Measurements from ENCODE around the gene TIMM50. TPM values are rescaled to one million over a fixed set of nuclear protein-coding genes. Genes with fewer than 3 reads are reported as not detected.

TIMM50 gene
- 10 to 100 TPM; 50.1 to 67.2 (median 60.8) TPM for total RNA-seq
- 28.7 TPM for total RNA-seq (2013)

- 1% methylated on average over 60 of the region's 62 CpGs for WGBS (ENCODE audit: insufficient coverage)
- peak; percentile 96 to 97 for DNase-seq
- H3K27ac ChIP-seq (ENCODE audit: low read length), result peak within 1 kb of the TSS; percentile 77
- Mint-ChIP-seq H3K27ac (peak within 1 kb of the TSS; percentile 92 to 94), H3K27me3 (ENCODE audit: low read depth in 2 of 2) (no peaks in the 10 kb centered on the region), H3K9me3 (no peaks in the 10 kb centered on the region), H3K4me3 (peak within 1 kb of the TSS; percentile 93), H3K4me1 (peaks cover 20 to 22% of the 10 kb centered on the region in 2 donors), H3K36me3 (no peaks in the 10 kb centered on the region)
- H3K36me3 ChIP-seq (ENCODE audit: control insufficient read depth, insufficient read depth, low read length), result peaks cover 4% of the 10 kb centered on the region
- intact Hi-C loops (cut with micrococcal nuclease), result loop anchor here (1.0 to 5.0 kb wide), 2 partner anchors 35 to 83 kb away; partner anchors contain the start of gene SUPT5H
- H3K4me1 ChIP-seq (ENCODE audit: control insufficient read depth, insufficient read depth, low read length), result peaks cover 19% of the 10 kb centered on the region
- peak; percentile 98 to 99 (median 99) for ATAC-seq
- H3K4me3 ChIP-seq (ENCODE audit: low read length), result peak within 1 kb of the TSS; percentile 99
- TF ChIP-seq CTCF (IDR thresholded peaks at IDR 0.05), result no peak
- no peaks in the 10 kb centered on the region for H3K27me3 ChIP-seq (ENCODE audit: control insufficient read depth, insufficient read depth, low read length)
- no peaks in the 10 kb centered on the region for H3K9me3 ChIP-seq (ENCODE audit: control insufficient read depth, insufficient read depth, low read length)
Observed at GRCh38 chr19:39480337-39481228, at the start of gene TIMM50. TSS of gene TIMM50 (plus strand) at chr19:39480838. CDS start at chr19:39480854, 16 bp downstream.

- H3K36me3 Mint-ChIP-seq, result peaks cover 13% of the 10 kb centered on the region
- Histone ChIP-seq H3K4me3 (ENCODE audit: low read length) (no peak overlapping the region), H3K27me3 (ENCODE audit: control insufficient read depth, insufficient read depth, low read length) (no peaks in the 10 kb centered on the region), H3K36me3 (ENCODE audit: control insufficient read depth, insufficient read depth, low read length) (peaks cover 28% of the 10 kb centered on the region), H3K9me3 (ENCODE audit: control insufficient read depth, insufficient read depth, low read length) (no peaks in the 10 kb centered on the region), H3K4me1 (ENCODE audit: control insufficient read depth, insufficient read depth, low read length) (peaks cover 32% of the 10 kb centered on the region), H3K27ac (ENCODE audit: low read length) (no peak overlapping the region)
- intact Hi-C loops (cut with micrococcal nuclease), result no loop called here
- peaks cover 27 to 36% of the 10 kb centered on the region in 2 donors for H3K4me1 Mint-ChIP-seq
- DNase-seq (no peak), ATAC-seq (no peak)
- H3K9me3 Mint-ChIP-seq, result no peaks in the 10 kb centered on the region
- 93% methylated on average over 8 of the region's 8 CpGs for WGBS (ENCODE audit: insufficient coverage)
- peak overlapping the region in 1 of 2 donors; percentile 34 for H3K27ac Mint-ChIP-seq
- no peak overlapping the region for H3K4me3 Mint-ChIP-seq
- H3K27me3 Mint-ChIP-seq (ENCODE audit: low read depth in 2 of 2), result no peaks in the 10 kb centered on the region
- TF ChIP-seq CTCF (IDR thresholded peaks at IDR 0.05), result no peak
Observed at GRCh38 chr19:39432677-39433025, 48.0 kb upstream of the TIMM50 start.

DNA sequence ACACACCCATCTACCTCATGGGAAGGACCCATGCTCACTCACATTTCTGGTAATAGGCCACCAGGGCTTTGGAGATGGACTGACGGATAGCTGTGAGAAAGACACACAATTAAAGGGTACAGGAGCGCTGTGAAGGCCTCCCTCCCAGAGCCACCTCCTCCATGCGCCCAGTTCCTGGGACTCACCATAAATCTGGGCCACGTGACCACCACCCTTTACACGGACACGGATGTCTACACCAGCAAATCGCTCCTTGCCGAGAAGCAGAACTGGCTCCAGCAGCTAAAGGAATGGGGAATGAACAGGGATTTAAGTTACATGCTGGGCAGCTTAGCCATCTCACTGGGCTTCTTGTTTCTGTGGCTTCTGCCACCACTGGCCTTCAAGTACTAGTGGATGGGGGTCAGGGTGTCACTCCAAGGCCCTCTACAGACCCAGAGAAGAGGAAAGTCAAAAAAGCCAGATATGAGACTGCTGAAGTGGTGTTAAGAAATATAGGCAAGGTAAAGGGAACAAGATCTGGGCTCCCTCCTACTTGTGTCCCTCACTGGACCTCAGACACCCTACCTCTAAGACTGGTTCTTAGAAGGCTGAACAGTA lies 47.1 kb upstream of the TIMM50 start:
- no peak overlapping the region for H3K27ac ChIP-seq (ENCODE audit: low read length)

More for the DNA sequence above, 47.1 kb upstream of the TIMM50 start:
- DNase-seq, result peak in 1 of 2 donors; percentile 16
- Mint-ChIP-seq H3K27ac (peak overlapping the region; percentile 62 to 98), H3K4me3 (peak overlapping the region; percentile 35), H3K4me1 (peaks cover 27 to 36% of the 10 kb centered on the region in 2 donors), H3K27me3 (ENCODE audit: low read depth in 2 of 2) (no peaks in the 10 kb centered on the region), H3K9me3 (no peaks in the 10 kb centered on the region), H3K36me3 (peaks cover 13% of the 10 kb centered on the region)
- Histone ChIP-seq H3K4me3 (ENCODE audit: low read length) (no peak overlapping the region), H3K27me3 (ENCODE audit: control insufficient read depth, insufficient read depth, low read length) (no peaks in the 10 kb centered on the region), H3K4me1 (ENCODE audit: control insufficient read depth, insufficient read depth, low read length) (peaks cover 32% of the 10 kb centered on the region), H3K9me3 (ENCODE audit: control insufficient read depth, insufficient read depth, low read length) (no peaks in the 10 kb centered on the region), H3K36me3 (ENCODE audit: control insufficient read depth, insufficient read depth, low read length) (peaks cover 28% of the 10 kb centered on the region)
- no peak for TF ChIP-seq CTCF (IDR thresholded peaks at IDR 0.05)
- WGBS (ENCODE audit: insufficient coverage), result 95% methylated on average over 8 of the region's 8 CpGs
- no peak for ATAC-seq
- intact Hi-C loops (cut with micrococcal nuclease), result no loop called here

All from natural killer cell (primary cell).